HG02884 (cell line): Measurements from ENCODE around the gene TMEM267.
"Not testable (repeated sequence)": the region's sequence is repeated elsewhere in the genome, so short reads cannot be mapped to it uniquely, and the experiment has no call there.

ENCODE experiments used
- ATAC-seq: cut with Tn5 transposase; IDR thresholded peaks from one replicate; pipeline ENCODE4 v1.9.1; 2021; ENCODE audit warnings: mild to moderate bottlenecking, moderate library complexity; ENCODE audit not compliant: unreplicated experiment

Gene TMEM267, protein sequence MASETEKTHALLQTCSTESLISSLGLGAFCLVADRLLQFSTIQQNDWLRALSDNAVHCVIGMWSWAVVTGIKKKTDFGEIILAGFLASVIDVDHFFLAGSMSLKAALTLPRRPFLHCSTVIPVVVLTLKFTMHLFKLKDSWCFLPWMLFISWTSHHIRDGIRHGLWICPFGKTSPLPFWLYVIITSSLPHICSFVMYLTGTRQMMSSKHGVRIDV

DNA sequence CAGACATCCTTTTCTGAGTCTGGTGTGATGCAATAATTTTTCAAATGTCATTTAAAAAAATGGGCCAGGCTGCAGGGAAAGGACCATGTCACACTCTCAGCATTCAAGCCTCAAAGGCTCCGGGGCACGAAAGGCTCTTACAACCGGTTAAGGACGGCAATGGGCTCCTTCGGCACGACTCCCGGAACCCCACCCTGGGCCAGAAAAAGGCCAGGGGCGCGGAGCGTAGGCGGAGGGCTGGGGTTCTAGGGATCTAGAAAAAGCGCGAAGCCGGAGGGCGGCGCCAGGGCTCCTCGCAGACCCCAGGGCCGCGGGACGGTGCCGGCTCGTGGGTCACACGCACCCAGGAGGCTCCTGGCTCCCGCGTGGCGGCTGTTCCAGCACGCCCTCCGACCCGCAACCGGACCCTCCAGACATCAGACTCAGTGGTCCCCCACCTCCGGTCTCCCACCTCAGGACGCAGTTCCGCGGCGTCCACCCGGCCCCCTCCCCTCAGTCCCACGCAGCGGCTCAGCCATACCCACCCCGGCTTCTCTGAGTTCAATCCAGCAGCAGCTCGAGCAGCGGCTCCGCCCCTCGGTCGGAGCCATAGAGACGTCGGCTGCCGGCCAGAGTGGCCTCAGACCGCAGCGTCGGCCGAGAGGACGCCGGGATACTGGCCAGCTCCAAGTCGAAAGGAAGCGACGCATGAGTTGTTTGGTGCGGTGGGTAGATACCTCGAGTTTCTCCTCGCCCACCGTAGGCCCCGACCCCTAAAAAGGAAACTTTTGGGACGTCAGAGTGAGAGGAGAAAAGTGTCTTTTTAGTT, at the start of gene TMEM267:
Gene TMEM267 (minus strand): TSS at position 568 of the 808 bp plus-strand sequence. CDS start 29,896 bp downstream, outside the sequence.
- peak; percentile 87 for ATAC-seq

DNA sequence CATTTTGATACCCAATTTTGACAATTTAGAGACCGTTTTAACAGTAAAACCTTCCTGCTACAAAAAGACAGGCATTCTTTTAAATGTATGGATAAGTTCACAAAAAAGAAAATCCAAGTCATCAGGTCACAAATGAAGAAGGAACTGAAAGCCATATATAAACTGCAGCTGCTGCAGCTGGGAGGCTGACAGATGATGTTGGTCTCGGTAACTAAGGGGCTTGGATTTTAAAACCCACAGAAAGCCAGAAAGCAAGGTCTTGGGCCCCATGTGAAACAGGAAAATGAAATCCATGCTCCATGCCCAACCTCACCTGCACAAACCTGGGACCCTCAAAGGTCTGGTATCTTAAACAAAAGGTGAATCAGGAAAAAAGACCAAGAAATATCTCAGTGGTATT, 47.0 kb upstream of the TMEM267 start:
- no peak for ATAC-seq

DNA sequence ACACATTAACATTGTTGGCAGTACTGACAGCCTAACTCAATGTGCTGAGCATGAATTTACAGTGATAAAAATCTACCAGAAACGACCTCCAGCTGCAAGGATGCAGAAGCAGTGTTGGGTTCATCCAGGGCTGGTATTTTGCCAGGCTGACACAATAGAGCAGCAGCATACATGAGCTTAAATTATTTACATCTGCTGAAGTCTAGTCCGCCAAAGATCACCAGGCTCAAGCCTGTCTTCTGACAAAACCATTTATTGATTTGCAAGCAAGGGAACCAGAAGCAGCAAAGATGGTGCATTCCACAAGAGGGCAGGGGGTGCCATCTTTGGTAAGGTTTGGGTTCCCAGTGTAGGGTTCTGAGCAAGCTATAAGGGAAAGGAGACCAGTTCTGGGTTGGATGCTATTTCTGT, 40.0 kb upstream of the TMEM267 start:
- no peak for ATAC-seq

DNA sequence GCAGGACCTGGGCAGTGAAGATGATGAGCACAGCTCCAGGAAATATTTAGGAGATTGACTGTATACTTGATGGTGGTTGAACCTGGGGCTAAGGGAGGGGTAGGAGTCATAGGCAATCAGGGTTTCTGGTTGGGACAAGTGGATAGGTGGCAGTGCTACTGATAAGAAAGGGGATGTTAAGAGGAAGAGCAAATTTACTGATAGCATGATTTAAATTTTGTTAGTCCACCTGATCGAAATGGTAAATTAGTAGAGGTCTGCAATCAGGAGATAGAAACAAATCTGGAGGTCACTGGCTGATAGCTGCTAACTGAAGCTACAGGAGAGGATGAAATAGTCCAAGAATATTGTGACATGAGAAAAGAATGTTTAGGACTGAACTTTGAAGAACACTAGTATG, 37.0 kb upstream of the TMEM267 start:
- ATAC-seq, result no peak

DNA sequence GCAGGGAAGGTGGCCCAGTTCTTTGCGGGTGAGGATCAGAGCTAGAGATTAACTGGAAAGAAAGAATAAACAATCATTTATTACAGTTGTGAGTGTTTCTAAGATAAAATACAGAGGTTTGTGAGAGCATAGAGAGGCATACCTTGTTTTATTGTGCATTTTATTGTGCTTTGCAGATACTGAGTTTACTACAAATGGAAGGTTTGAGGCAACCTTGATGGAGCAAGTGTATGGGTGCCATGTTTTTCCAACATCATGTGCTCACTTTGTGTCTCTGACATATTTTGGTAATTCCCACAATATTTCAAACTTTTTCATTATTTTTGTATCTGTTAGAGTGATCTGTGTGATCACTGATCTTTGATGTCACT, 32.0 kb upstream of the TMEM267 start:
- no peak for ATAC-seq

DNA sequence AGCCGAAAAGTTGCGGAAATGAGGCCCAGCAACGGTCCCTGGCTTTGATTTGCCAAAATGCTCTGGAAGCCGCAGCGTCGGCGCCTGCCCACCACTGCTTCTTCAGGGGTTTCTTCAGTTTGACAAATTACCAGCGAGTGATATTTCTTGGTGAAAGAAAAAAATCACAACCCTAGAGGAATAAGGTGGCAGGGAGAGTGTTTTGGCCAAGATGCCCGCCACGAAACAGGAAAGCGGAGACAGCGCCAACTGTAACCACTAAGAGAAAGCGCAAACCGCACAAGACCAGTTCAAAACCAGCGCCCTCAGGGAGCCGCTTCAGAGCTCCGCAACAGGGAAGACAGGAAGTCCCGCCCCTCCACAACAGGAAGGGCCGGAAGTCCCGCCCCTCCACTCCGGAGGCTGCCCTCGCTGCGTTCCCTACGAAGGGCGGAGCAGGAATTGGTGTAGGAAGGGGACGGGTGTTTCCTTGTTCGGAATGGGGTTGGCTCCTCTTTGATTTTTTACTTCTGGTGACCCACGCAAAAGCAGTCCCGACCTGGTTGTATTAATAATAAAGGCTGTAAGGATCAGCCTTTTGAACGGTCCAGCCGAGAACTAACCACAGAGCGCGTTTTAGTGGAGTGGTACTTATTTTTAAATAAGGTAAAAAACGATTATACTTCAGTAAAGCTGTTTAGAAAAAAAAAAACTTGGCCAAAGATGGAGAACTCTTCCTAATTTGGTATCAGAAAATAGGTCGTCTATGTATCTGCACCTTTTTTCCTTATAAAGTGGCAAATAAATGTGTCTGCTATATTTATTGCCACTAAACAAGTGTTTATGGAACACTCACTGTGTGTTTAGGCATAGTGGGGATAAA, 31.4 kb upstream of the TMEM267 start, which contains the start of gene C5orf34:
Gene C5orf34 (minus strand): TSS at position 333 of the 862 bp plus-strand sequence. CDS start 5,809 bp downstream, outside the sequence.
- ATAC-seq, result peak; percentile 97

DNA sequence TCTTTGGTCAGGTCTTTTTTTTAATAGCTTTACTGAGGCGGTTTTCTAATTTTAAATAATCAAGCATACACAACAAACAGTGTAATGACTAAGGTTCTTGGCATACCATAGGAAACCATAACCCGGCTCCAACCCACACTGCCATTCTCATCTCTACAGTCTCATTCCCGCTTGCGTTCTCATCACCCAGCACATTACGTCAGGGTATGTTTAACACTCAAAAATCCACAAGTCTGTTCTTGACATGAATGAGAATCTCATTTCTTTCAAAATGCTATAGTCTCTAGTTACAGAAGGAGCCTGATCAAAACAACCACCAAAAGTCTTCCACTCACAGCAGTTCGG, 30.8 kb upstream of the TMEM267 start:
- peak; percentile 22 for ATAC-seq

DNA sequence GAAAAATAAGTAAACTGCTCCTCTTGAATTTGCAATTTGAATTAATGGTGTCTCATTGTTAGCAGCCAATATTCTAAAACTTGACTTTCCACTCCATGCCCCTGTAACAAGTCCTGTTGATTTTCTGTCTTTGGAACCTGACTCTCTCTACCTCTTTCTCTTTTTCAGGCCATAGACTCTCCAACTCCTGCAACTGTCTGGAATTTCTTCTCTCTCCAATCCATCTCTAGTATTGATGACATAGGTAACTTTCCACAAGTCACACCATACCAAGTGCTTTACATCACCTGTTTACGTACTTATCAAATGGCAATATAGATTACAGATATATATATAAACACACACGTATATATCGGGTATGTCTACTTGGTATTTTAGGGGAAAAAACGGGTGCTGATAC, 30.4 kb upstream of the TMEM267 start:
- no peak for ATAC-seq

DNA sequence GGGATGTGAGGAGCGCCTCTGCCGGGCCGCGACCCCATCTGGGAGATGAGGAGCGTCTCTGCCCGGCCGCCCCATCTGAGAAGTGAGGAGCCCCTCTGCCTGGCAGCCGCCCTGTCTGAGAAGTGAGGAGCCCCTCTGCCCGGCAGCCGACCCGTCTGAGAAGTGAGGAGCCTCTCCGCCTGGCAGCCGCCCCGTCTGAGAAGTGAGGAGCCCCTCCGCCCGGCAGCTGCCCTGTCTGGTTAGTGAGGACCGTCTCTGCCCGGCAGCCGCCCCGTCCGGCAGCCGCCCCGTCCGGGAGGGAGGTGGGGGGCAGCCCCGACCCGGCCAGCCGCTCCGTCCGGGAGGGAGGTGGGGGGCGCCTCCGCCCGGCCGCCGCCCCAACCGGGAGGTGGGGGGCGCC, 27.4 kb upstream of the TMEM267 start:
- ATAC-seq, result not testable (repeated sequence)

DNA sequence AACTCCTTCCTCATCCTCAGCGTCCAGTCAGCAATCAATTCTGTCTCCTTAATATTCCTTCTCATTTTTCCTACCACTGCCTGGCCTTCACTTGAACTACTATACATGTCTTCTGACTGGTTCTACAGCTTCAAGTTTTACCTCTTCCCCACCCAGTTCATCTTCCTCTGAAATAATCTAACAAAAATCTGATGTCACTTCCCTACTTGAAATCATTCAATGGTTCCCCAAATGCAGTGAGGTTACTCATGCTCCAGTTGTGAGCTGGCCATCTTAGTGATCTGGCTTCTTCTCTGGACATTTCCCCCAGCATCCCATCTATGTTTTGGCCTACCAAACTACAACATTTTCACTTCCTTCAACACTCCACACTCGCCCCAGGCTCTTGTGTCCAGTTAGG, 14.9 kb upstream of the TMEM267 start:
- no peak for ATAC-seq

DNA sequence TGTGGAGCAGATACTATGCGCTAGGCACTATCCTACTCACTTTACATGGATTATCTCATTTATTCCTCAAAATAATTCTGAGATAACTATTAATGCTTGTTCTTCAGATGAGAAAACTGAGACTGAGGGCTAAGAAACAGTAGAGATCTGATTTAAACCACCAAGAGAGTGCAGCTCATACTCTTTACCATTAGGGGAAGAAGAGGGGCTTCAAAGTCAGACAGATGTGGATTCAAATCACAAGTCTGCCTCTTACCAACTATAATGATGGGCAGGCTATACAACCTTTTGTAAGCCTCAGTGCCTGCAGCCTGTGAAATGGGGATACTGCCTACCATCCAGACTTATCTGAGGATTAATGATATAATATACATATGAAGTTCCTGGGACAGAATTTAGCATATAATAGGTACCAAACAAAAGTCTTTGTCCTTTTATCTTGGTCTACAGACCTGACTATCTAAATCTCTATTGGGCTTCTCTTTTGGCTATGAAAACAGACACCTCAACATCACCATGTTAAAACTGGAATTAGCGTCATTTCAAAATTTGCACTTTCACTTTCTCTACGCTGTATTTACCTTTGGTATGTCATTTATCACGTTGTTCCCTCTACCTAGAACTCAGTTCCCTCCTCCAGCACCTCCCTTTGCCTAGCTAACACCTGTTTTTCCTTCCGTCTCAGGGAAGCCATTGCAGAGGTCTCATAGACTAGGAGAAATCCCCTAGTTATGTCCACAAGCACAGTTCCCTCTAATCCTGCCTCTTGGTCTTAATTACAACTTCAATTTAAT, 13.8 kb upstream of the TMEM267 start:
- ATAC-seq, result no peak

DNA sequence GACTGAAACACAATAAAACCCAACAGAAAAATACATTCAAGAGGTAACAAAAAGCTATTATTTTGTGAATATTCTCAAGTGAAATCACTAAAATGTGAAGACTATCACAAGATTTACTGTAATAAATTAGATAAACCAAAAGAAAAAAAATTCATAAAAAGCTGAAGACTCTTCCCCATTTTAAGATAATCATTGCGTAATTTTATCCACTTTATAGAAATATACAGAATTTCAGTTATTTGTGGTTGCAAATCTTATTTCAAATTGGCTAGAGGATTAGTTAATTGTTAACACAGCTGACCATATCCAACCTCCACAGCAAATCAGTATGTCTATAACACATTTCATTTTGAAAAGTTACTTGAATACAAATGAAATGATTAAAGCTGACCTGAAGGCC, 7.7 kb upstream of the TMEM267 start:
- ATAC-seq, result no peak

DNA sequence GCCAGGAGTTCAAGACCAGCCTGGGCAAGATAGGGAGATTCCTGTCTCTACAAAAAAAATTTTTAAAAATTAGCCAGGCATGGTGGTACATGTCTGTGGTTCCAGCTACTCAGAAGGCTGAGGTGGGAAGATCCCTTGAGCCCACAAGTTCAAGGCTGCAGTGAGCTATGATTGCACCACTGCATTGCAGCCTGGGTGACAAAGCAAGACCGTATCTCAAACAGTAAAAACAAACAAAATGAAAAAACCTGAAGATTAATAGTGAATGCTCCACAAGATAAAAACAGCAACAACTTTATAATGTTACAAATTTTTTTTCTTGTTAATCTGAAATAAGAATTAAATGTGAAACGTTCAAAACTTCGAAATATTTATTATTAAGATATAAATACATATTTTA, 2.7 kb upstream of the TMEM267 start:
- no peak for ATAC-seq

DNA sequence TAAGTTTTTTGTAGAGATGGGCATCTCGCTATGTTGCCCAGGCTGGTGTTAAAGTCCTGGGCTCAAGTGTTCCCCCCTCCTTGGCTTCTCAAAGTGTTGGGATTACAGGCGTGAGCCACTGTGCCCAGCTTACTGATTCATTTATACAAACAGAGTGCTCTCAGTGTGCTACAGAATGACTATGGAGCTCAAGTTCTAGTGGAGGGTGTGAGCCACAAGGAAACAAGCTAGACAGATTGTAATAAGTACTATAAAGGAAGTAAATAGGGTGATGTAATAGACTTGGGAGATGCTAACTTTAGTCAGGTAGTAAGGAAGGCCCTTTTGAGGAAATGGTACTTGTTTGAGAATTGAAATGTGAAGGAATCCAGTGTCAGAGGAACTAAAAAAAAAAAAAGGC, 1.7 kb upstream of the TMEM267 start:
- no peak for ATAC-seq

DNA sequence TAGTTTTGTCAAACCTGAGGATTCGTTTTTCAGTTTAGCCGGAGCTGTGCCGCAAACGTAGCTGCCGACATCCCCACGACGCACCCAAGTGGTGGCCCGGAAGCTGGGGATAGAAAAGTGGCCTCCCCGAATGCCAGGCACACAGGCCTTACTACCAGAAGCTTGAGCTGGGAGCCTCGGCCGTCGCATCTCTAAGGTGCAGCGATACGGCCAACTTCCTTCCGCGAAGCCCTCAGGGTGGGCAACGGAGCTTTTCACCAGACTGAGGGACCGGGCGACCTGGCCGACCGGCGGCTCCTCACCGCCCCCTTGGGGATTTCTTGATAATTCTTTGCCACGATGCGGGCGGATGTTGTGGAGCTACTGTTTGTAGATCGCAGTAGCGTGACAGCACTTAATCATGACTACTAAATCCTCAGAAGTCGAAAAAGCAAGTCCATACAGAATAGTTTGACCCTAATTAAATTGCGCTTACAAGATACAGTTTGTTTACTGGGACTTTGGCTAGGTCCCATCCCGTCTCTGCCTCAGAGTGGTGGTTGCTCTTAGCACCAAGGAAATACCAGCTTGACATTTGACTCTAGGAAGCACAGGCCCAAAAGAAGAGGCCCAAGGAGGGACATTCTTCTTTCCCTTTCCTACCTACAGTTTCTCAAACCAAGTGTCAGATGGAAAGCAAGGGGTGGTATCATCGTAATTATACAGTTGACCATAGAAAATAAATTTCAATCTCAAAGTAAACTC, 613 bp upstream of the TMEM267 start:
- ATAC-seq, result peak; percentile 63

DNA sequence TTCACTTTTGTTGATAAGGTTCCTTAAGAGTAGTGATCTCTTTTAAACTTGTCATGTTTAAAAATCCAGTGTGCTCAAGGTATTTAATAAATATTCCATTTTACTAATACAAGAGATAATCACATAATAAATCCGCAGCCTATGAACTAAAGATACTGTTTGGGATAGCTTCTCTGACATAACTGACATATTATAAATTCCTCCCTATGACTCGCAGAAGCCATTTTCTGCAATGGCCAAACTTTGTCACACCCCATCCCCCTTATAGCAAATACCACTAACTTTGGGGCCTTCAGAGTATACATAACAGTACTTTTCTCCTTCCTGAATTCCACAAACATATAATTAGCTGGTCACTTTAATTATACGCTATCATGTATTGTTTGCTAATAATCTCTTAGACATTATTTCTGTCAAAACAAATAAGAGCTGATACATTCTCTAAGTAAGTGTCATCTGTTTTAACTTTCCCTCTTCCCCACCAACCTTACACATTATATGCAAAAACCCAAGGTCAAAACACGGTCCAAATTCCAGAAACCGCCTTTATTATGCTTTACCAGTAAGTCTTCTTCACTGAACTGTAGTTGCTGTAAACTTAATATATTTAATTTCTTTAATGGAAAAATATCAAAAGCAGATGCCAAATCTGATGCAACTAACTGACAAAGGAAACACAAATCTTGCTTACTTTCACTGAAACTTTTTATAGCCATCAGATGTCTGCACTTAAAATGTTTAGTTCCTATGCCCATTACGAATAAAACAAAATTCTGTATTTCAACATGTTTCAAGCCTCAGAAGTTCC, 971 bp downstream of the TMEM267 start:
- no peak for ATAC-seq

DNA sequence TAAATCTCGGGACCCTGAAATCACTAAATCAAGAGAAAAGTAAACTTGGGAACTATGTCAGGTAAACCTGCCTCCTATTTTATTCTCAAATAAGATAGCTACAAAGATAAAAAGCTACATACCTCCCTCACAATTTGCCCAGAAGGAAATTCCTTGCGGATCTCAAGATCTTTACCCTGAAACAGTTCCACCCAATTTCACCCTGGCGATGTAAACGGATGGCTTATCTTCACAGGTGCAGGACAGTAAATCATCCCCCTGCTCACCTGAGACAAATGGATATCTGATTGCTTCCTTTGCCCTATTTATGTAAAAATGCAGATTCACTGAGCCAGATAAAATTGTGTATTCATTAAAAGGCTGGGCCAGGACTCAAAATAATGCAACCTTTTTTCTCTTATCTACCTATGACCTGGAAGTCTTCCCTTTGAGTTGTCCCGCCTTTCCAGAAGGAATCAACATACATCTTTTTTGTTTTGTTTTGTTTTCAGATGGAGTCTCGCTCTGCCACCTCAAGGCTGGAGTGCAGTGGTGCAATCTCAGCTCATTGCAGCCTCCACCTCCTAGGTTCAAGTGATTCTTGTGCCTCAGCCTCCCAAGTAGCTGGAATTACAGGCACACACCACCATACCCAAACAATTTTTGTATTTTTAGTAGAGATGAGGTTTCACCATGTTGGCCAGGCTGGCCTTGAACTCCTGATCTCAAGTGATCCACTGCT, 13.8 kb downstream of the TMEM267 start:
- no peak for ATAC-seq

DNA sequence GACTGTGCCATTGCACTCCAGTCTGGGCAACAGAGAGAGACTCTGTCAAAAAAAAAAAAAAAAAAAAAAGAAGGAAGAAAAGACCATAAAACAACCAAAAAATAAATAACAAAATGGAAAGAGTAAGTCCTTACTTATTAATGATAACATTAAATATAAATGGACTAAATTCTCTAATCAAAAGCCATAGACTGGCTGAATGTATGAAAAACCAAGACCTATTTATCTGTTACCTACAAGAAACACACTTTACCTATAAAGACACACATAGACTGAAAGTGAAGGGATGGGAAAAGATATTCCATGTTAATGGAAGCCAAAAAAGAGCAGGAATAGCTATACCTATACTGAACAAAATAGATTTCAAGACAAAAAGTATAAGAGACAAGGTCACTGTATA, 16.6 kb downstream of the TMEM267 start:
- no peak for ATAC-seq

DNA sequence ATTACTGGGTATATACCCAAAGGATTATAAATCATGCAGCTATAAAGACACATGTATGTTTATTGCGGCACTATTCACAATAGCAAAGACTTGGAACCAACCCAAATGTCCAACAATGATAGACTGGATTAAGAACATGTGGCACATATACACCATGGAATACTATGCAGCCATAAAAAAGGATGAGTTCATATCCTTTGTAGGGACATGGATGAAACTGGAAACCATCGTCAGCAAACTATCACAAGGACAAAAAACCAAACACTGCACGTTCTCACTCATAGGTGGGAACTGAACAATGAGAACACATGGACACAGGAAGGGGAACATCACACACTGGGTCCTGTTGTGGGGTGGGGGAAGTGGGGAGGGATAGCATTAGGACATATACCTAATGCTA, 18.2 kb downstream of the TMEM267 start:
- ATAC-seq, result not testable (repeated sequence)
